ENCODE data around the gene ZNF609.

ZNF609 gene

DNA sequence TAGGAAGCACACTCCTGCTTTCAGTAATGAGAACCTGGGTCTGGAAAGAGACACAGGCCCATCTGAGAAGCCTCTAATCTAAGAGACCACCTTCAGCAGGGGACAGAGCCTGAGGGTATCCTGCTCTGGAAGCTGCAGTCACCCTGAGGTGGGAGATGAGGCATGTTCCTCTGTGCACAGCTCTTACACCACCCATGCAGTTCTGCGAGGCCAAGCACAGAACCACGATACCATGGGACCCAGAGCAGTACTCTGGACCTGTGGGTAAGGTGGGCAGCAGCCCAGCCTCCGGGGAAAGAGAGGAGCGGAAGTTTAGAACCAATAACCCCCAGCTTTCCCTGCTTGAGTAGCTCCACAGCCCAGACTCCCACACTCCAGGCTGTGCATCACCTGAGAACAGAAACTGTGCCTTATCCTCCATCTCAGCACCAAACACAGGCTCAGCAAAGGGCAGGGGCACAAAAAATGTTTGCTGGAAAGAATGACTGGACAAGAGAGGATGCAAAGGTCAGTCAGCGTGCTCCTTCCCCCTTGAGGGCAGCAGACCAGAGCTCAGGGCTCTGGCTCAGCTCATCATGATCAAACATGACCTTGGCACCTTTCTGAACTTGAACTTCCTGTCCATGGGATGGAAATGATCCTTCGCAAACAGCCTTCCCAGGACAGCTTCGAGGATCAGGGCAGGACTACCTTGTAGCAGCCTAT, 271.9 kb downstream of the ZNF609 start:
- H3K4me3 ChIP-seq (ENCODE audit: low read depth, low read length) = no peak overlapping the region
- DNase-seq (ENCODE audit: low read depth) = no peak

Measured in skeletal muscle cell (primary cell).